Muscle of arm (tissue), 12 donors: Measurements from ENCODE around the gene CELSR3. TPM values are rescaled to one million over a fixed set of nuclear protein-coding genes. Genes with fewer than 3 reads are reported as not detected.

Experiments used
- DNase-seq: peaks from one replicate; pipeline ENCODE4 v3.0.0-alpha.2; 2013
- polyA plus RNA-seq, 12 donors: library from polyadenylated mRNA; unstranded; fragments of 120-200 nt; gene quantifications; one replicate each; pipeline ENCODE4 v1.2.1, GENCODE V29; 2013; ENCODE audit not compliant: insufficient read length in 12 of 12

The CELSR3 gene
- polyA plus RNA-seq, 12 donors, result 0.26 to 8.9 (median 0.54) TPM; not detected in 1

DNA sequence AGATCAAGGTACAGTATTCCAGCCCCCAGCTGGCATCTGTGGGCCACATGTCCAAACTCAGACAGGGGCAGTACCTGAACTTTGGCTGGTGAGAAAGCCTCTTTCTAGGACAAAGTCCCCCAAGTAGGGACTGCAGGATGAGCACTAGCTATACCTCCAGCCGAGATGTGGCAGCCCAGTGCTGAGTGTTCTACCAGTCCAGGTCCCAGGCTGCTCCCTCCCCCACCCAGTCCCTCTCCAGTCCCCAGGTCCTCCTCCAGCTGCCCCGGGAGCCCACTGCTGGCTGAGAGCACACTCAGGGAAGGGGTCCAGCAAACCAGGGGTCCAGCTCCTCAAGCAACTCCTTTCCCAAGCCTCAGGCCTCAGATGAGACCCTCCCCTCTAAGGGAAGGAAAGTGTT, 28.9 kb downstream of the CELSR3 start:
- DNase-seq, result no peak

DNA sequence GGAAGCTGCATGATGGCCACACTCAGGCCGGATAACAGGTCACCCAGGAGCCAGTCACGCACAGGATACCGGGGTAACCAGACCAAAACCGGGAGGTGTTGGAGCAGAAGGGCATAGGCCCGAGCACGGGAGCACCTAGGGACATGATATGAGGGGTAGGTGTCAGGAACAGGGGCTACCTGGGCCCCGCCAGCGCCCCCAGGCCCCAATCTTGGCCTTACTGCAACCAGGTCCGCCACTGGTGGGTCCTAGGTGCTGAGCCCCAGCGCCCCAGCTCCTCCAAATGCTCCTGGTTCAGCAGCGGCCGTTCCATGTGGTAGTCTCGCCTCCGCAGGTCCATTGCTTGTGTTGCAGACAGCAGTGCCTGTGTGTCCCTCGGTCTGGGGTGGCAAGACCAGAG, 29.4 kb downstream of the CELSR3 start:
- DNase-seq, result no peak

DNA sequence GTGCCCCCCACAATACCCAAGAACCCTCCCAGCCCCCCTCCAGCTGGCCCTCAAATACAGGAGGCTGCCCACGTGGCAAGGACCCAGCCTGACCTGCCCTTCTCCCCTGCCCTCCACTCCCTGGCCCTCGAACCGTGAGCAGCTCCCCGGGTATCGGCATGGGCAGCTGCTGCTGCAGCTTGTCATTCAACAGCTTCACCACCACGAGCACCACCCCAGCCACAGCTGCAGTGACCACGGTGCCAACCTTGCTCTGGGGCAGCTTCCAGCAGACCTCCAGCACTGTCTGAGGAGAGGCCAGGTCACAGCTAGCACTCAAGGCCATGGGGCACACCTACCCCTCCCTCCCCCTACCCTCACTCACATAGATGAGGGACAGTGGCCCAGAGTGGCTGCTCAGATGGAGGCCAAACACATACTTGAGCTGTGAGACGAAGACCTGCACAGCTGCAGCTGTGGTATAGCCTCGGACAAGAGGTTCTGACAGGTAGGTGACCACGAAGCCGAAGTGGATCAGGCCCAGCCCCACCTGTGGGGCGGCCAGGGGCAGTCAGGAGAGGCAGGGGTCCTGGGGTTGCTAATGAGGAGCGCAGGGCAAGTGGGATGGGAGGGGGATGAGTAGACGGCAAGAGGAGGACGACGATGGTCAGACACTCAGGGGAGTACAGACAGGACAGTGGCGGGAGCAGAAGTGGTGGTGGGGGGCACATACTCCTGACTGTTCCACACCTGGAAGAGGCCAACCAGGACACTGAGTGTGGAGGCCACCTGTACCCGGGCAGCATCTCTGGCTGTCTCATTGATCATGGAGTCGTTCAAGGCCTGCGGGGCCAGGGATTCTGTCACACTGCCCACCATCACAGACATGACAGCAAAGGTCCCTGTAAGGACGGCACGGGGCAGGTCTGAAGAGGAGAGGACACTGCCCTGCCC, 30.9 kb downstream of the CELSR3 start:
- no peak for DNase-seq

DNA sequence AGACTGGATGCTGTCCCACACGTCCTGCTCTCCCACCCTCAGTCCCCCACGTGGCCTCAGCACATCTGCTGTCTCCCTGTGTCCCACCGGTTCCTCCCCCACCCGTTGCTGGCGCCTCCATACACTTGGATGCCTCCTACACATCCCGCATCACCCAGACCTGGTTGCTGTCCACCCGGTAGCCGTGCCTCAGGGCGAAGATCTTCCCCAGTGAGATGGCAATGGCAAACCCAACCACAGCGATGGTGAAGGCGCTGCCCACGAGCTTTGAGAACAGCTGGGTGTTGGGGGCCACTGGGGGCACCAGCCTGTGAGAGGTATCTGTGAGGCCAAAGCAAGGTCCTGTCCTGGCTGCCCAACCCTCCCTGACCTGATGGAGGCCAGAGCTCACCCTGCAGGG, 31.9 kb downstream of the CELSR3 start:
- no peak for DNase-seq

DNA sequence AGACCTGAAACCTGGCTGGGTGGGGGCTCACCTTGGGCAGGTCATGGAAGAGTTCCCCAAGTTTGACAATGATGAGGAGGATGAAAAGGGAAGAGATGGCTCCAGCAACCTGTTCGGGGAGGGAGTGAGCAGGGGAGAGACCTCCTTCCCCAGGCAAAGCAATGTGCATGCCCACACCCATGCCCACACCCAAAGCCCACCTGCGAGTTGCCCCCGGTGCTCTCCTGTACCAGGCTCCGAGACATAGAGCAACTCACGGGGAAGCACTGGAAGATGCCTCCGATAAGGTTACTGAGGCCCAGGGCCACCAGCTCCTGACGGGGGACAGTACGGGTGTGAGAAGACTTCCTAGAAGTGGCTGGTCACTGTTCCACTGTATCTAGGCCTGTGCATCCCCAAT, 32.3 kb downstream of the CELSR3 start:
- no peak for DNase-seq

DNA sequence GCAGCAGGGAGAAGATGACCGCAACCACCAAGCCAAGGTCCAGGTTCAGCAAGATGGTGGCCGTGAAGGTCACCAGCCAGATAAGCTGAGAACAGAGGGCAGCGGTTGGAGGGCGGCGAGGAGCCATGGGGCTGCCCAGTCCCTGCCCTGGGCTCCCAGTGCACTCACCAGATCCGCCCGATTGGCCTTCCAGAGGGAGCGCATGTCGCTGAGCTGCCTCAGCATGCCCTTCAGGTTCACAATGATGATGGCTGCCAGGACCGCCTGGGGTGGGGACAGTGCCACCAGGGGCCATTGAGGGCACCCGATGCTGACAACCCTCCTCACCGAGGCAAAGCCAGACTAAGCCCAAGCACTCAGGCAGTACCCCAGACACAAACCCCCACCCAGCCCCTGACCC, 32.8 kb downstream of the CELSR3 start:
- no peak for DNase-seq

DNA sequence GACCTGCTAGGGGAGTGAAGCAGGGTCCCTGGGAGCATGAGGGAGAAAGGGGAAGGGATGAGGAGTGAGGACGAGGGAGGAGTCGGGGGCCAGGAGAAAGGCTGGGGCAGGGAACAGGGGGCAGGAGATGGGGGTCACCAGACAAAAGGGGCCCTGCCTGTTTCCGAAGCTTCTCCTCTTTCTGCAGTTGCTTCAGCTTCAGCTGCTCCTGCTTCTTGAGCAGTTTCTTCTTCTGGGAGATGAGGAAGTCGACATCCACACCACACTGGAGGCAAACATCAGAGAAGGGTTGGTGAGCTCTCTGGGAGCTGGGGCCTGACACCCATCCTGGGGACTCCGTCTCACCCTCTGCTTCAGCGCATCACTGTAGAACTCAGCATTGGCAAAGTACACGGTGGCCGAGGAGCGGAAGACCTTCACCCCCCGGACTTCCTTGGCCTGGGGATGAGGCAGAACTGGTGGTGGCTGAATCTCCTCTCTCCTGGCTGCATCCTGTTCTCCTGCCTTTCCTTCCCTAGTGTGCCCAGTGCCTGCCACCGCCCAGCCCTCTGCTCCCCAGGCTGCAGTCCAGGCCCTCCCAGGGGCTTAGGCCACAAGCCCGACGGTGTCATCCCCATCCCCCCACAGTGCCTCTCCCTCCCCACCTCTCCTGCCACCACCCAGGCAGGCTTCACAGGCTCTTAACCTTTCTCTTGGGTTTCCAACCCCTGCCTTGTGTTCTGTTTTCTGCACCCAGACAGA, 34.2 kb downstream of the CELSR3 start:
- no peak for DNase-seq

DNA sequence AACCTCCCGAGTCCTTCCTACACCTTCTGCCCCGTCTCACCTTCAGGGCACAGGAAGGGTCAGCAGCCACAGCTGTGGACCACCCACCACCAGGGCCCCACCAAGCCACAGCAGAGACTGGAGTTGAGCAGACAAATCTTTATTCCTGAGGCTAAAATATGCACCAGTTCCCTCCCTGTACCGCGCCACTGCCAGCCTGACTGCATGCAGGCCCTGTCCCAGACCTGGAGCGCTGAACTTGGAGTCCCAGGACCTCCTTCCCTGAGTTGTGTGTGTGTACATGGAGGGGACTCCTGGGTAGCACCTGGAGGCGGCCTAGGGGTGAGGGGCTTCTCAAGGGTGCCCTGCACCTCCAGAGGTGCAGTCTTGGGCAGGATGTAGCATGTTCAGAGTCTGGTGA, 37.1 kb downstream of the CELSR3 start:
- no peak for DNase-seq

DNA sequence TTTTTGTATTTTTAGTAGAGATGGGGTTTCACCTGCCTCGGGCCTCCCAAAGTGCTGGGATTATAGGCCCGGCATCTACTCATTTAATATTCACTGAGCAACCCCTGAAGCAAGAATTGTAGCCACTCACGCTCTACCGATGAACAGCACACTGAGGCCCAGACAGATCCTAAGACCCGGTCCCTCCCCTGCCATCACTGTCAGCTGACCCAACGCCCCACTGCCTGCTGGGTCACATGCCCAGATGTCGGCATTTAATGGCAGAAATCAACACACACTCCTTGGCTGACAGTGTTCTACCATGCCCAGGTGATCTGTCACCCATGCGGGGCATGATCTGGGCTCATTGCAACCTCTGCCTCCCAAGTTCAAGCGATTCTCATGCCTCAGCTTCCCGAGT, 37.9 kb downstream of the CELSR3 start:
- no peak for DNase-seq

DNA sequence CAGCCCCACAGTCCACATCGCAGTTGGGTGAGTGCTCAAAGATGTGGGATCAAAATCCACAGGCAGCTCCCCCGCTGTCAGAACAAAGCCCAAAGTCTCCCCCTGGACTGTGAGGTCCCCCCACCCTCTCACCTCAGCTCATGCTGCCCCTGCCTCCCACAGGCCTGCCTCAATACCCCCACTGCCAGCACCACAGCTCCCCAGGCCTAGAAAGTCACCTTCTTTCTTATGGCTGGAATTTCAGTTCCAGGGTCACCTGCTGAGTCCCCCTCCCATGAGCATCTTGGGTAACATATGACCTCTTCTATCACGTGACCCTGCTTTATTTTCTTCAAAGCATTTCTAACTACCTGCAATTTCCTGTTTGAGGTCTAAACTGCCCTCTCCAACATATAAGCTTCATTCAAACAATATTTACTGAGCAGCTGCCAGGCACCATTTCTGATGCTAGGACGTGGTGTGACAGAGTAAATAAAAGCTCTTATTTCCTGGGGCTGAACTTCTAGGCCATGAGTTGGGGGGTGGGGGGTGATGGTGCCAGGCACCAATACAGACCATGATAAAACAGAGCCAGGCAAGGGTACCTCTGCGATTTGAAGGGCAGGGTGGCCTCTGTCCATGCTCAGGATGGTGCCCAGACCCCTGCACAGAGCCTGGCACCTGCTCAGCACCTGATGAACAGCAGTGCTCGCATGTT, 38.7 kb downstream of the CELSR3 start:
- DNase-seq, result no peak

DNA sequence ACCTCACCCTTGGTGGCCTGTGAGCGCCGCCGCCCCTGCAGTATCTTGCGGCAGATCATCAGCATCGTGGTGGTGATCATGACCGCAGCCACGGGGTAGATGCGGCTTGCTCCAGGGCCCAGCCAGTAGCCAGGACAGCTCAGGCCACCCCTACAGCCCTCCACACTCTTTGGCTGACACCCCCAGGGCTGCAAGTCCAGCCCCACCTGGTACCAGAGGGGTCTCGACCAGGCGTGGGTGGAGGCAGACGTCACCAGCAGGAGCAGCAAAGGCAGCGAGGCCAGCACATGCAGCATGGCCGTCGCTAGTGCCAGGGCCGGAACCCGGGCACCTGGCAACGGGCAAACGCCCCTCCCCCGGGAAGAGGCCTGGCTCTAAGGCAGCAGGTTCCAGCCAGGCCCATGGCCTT, 41.2 kb downstream of the CELSR3 start, which contains the start of gene TMEM89:
Gene TMEM89 (minus strand): TSS at position 309 of the 409 bp plus-strand sequence. CDS start 13 bp downstream, at position 296.
- DNase-seq, result no peak

DNA sequence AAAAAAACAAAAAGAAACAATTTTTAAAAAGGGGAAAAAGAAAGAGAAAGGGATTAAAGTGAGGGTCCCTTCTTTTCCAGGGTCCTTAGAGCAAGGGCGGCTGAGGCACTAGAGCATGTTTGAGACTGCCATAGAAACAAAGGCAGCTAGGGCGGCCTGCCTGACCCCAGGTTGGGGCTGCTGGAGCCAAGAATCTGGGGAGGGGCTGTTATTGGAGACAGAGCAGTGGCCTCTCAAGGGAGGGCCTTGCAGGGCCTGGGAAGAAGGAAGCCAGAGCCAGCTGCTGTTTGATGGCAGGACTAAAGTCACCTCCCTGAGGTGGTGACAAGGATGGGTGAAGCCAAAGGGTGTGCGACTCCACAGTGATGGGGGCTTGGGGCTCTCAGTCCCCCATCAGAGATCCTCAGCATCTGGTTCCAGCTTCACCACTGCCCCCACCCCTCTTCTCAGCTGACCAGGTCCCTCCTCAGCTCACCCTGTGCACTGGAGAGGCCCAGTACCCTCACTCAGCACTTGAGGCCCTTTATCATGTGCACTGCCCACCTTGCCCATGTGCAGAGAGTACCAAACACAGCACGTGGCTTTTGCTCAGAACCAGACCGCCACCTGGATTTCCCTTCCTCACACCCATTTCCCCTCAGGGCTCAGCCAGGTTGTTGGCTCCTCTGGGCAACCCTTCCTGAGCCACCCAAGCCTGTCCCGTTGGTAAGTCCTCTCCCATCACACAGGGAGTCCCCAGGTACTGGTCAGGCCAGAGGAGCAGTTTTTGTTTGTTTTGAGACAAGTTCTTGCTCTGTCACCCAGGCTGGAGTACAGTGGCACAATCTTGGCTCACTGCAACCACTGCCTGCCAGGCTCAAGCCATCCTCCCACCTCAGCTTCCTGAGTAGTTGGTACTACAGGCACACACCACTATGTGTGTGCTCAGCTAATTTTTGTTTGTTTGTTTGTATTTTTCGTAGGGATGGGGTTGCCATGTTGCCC, 42.9 kb downstream of the CELSR3 start:
- no peak for DNase-seq

DNA sequence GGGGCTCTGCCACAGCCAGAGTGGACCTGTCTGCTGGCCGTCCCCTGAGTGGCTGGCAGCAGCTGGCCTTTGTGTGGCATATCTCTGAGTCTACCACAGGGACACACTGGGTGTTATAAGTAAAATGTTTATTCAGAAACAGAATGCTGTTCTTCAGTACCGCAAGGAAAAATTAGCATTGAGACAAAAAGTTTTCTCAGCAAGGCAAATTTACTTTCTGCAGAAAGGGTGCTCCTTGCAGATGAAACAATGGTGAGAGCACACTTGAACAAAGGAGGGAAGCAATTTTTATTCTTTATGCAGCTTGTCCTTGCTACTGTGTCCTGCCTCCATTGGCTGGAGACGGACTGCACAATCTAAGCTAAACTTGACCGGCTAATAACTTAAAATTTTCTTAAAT, 45.1 kb downstream of the CELSR3 start:
- DNase-seq, result no peak

DNA sequence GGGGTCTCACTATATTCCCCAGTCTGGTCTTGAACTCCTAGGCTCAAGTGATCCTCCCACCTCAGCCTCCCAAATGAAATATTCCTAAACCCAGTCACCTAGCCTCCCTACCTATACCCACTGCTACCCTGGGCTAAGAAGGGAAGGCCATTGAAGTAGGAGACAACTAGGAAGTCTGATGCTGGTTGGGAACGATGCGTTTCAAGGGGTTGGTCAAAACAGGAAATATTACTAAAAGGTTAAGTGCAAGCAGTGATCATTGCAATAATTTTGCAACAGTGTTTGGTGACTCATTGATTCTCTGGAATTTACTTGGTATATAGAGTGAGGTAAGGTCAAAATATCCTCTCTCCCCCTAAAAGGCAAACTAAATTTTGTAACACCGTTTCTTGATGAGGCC, 48.6 kb downstream of the CELSR3 start:
- no peak for DNase-seq

DNA sequence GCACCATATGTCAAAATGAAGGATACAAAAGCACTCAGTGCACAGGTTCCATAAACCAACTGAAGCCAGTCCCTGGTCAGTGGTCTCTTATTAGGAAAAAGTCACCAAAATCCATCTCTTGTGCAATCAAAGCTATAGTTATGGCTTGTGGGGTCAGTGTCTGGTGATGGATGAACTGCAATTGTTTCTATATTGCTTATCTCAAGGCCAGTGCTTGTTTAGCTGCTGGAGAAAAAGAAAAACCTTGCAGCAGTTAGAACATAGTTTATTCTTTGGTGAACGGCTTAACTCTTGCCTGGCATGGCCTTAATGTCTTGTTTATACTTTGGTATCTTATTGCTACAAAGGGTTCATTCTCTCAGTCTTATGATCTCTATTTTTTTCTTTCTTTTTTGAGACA, 50.4 kb downstream of the CELSR3 start:
- DNase-seq, result no peak

DNA sequence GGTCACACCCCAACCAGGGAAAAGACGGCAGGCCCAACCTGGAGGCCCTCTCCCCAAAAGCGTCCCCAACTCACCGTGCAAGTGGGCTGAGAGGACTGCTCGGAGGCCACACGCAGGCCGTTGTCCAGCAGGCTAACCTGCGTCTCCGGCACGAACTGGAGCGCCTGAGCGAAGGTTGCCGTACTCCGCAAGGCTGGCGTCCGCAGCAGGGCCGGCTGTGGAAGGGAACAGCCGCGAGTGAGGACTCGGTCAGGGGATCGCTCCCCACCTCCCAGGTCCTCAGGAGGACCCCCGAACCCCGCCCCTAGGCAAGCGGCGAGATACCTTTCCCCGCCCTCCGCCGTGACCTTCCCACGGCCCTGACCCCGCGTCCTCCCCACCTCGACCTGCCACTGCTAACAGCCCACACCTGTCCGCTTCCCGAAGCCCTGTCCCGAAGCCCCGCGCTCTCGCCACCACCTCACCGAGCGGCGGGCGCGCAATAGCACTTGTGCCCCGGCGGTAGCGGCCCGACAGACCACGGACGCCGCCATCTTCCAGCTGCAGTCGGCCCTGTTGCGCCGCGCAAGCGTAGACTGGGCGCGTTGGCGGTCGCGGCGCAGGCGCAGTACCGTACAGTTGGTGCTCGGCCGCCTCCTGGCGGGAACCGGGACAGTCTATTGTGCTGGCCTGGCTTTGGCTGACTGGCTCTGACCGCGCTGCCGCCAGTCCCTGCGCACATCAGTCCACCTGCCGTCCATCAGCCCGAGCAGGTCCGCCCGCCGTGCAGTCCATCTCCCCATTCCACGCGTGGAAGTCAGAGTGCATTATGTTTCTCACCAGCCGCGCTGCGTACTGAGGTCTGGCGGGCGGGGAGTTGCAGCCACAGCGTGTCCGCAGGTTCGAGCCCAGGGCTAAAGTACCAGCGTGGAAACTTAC, 53.3 kb downstream of the CELSR3 start, which contains the start of gene UQCRC1:
Gene UQCRC1 (minus strand): TSS at position 559 of the 918 bp plus-strand sequence. CDS start 26 bp downstream, at position 533.
- peak; percentile 96 for DNase-seq

DNA sequence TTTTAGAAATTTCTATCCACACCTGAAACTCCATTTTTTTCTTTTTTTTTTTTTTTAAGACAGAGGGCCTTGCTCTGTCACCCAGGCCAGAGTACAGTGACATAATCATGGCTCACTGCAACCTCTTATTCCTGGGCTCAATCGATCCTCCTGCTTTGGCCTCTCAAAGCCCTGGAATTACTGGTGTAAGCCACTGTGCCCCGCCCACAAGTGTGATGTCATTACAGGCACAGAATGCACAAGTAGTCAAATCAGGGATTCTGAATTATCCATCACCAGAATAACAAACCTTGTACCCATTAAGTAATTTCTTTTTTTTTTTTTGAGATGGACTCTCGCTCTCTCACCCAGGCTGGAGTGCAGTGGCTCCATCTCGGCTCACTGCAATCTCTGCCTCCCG, 55.2 kb downstream of the CELSR3 start:
- DNase-seq, result no peak

DNA sequence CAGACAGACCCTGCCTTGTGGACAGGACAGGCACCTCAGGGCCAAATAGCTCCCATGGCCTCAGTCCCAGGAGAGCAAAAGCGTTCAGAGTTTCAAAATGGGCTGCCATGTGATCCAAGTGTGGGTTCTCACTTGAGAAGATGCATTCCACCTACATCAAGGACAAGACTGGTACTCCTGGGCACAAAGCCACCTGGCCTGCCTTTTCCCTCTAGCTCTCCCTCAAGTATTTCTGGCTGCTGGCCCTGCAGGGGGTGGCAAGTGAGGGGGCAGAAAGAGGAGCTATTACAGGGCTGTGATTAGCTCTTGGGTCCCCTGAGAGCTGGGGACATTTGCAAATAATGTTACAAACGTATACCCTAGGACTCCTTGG, 61.1 kb downstream of the CELSR3 start:
- DNase-seq, result no peak

DNA sequence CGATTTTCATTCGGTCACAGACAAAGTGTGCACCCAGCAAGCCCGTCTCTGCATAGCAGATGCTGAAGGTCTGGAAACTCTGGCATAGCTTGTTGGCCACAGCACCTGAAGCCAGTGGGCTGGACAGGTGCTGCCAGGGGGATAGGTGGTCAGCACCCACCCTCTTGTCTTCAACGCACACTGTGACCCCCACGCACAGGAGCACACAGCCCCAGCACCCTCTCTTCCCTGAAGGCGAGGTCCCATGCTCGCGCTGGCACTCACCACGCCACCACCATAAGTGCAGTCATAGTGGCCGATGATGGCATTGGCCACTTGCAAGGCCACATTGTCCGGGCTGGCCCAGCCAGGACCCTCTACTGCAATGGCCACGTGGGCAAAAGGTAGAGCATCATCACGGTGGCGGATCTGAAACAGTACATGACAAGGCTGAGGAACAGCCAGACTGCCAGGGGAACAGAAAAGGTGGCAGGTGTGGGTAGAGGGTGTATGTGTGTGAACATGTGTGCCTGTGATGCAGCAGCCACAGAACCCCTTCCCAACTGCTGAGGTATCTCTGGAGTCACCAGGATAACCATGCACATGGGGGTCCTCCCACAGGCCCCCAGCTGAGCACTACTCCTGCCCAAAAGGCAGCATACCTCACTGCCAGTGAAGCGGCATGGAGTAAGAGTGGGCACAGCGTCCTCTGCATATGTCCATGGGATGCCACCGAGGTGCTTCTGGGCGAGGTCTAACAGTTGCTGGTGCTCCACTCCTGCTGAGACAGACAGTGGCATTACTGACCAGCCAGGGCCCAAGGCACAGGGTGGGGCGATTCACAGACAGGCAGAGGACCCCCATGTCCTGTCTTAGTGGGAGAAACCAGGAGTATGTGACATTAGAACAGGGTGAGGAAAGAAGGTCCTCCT, 61.7 kb downstream of the CELSR3 start:
- no peak for DNase-seq
